ENCODE measurements around the gene DPM3.

Gene DPM3

GRCh38 chr1:155167166-155168104 lies 27.1 kb upstream of the DPM3 start:
- no peak for TF ChIP-seq FOXP2 (optimal IDR thresholded peaks at IDR 0.05; ENCODE audit: borderline replicate concordance, extremely low read depth, extremely low read length, insufficient read depth)

GRCh38 chr1:155166471-155167165 lies 26.3 kb upstream of the DPM3 start:
- TF ChIP-seq POLR2AphosphoS5 (IDR thresholded peaks at IDR 0.05; ENCODE audit: low read depth, low read length) (no peak), TAF1 (IDR thresholded peaks at IDR 0.05; ENCODE audit: borderline replicate concordance, insufficient read depth, low read length) (no peak), REST (IDR thresholded peaks at IDR 0.05; ENCODE audit: insufficient read depth in 1 of 2, low read depth in 2 of 2, low read length in 2 of 2) (no peak), FOXP2 (optimal IDR thresholded peaks at IDR 0.05; ENCODE audit: borderline replicate concordance, extremely low read depth, extremely low read length, insufficient read depth) (no peak), SIN3A (IDR thresholded peaks at IDR 0.05; ENCODE audit: borderline replicate concordance, insufficient read depth, low read length) (no peak)

- TF ChIP-seq TAF1 (IDR thresholded peaks at IDR 0.05; ENCODE audit: borderline replicate concordance, insufficient read depth, low read length): no peak
- no peak for TF ChIP-seq FOXP2 (optimal IDR thresholded peaks at IDR 0.05; ENCODE audit: borderline replicate concordance, extremely low read depth, extremely low read length, insufficient read depth)
- no peak for TF ChIP-seq SIN3A (IDR thresholded peaks at IDR 0.05; ENCODE audit: borderline replicate concordance, insufficient read depth, low read length)
- TF ChIP-seq POLR2AphosphoS5 (IDR thresholded peaks at IDR 0.05; ENCODE audit: low read depth, low read length): no peak
- TF ChIP-seq REST (IDR thresholded peaks at IDR 0.05; ENCODE audit: insufficient read depth in 1 of 2, low read depth in 2 of 2, low read length in 2 of 2): no peak
These were observed 25.7 kb upstream of the DPM3 start for GRCh38 chr1:155166051-155166470.

- TF ChIP-seq SIN3A (IDR thresholded peaks at IDR 0.05; ENCODE audit: borderline replicate concordance, insufficient read depth, low read length): no peak
- no peak for TF ChIP-seq REST (IDR thresholded peaks at IDR 0.05; ENCODE audit: insufficient read depth in 1 of 2, low read depth in 2 of 2, low read length in 2 of 2)
- no peak for TF ChIP-seq TAF1 (IDR thresholded peaks at IDR 0.05; ENCODE audit: borderline replicate concordance, insufficient read depth, low read length)
- TF ChIP-seq POLR2AphosphoS5 (IDR thresholded peaks at IDR 0.05; ENCODE audit: low read depth, low read length): no peak
- TF ChIP-seq FOXP2 (optimal IDR thresholded peaks at IDR 0.05; ENCODE audit: borderline replicate concordance, extremely low read depth, extremely low read length, insufficient read depth): no peak
These were observed 19.8 kb upstream of the DPM3 start for GRCh38 chr1:155160128-155160527.

DNA sequence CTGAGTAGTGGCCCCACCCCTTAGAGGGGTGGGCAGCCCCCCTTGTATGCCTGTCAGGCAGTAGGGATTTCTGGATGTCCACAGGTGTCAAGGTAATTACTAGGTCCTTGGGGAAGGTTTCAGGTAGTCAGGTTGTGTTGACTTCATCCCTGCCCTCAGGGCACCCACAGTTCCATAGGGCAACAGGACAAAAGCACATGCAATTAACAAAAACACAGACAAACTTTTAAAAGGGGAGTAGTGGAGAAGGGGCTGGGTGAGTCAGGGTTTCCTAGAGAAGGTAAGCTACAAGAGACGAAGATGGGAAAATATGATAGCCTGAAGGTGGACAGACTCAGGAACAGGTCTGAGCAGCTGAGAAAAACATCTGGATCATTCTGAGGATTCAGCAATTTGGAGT lies 18.7 kb upstream of the DPM3 start:
- TF ChIP-seq FOXP2 (optimal IDR thresholded peaks at IDR 0.05; ENCODE audit: borderline replicate concordance, extremely low read depth, extremely low read length, insufficient read depth) (no peak), SIN3A (IDR thresholded peaks at IDR 0.05; ENCODE audit: borderline replicate concordance, insufficient read depth, low read length) (no peak), POLR2AphosphoS5 (IDR thresholded peaks at IDR 0.05; ENCODE audit: low read depth, low read length) (no peak), REST (IDR thresholded peaks at IDR 0.05; ENCODE audit: insufficient read depth in 1 of 2, low read depth in 2 of 2, low read length in 2 of 2) (no peak), TAF1 (IDR thresholded peaks at IDR 0.05; ENCODE audit: borderline replicate concordance, insufficient read depth, low read length) (no peak)

Data from PFSK-1 (cell line).